HG02885 (cell line): ENCODE data around the gene SFXN2.
"Not testable (repeated sequence)": the region's sequence is repeated elsewhere in the genome, so short reads cannot be mapped to it uniquely, and the experiment has no call there.

Experiments
- ATAC-seq: cut with Tn5 transposase; IDR thresholded peaks from one replicate; pipeline ENCODE4 v1.9.1; 2021; ENCODE audit warnings: mild to moderate bottlenecking; ENCODE audit not compliant: unreplicated experiment, poor library complexity

Gene SFXN2

GRCh38 chr10:102744374-102745051 lies 30.1 kb downstream of the SFXN2 start:
- ATAC-seq = no peak

DNA sequence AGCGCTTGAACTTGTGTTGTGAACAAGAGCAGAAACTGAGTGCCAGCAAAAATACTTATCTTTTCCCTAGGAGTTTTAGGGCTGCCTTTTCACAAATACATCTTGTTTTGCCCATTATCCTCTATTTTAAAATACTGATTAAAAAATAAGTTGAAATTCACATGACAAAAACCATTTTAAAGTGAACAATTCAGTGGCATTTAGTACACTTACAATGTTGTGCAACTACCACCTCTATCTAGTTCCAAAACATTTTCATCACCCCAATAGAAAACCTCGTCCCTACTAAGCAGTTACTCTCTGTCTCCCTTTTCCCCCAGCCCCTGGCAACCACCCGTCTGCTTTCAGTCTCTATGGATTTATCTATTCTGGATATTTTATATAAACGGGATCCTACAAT lies 30.7 kb downstream of the SFXN2 start:
- ATAC-seq = no peak

DNA sequence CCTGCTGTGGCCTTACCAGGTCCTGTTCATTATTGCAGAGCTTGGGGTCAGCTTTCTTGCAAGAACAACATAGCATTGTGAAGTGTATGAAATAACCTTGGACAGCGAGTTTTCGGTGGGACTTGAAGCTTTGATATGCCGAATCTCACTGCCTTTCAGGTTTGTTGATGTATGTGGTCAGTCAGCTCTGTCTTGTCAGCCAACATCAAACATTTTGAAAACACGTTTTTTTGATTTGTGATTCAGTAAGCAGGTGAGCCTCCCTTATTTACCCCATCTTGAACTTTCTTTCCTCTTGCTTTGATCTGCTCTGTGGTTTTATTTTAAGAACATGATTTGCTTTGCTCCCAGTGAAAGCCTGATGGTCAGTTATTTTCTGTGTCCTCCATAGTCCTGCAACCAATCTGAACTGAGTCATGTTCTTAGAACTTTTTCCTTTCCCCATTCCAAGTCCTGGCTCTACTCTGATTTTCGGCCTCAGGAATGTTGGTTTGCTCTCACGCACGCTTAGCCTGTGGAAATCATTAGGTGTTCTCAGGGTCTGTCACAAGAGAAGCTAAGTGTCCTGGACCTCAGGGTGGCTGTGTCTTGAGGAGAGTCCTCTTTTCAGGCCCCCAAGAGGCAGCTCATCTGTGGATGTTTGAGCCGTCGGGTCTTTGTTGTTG lies 38.0 kb downstream of the SFXN2 start:
- no peak for ATAC-seq

DNA sequence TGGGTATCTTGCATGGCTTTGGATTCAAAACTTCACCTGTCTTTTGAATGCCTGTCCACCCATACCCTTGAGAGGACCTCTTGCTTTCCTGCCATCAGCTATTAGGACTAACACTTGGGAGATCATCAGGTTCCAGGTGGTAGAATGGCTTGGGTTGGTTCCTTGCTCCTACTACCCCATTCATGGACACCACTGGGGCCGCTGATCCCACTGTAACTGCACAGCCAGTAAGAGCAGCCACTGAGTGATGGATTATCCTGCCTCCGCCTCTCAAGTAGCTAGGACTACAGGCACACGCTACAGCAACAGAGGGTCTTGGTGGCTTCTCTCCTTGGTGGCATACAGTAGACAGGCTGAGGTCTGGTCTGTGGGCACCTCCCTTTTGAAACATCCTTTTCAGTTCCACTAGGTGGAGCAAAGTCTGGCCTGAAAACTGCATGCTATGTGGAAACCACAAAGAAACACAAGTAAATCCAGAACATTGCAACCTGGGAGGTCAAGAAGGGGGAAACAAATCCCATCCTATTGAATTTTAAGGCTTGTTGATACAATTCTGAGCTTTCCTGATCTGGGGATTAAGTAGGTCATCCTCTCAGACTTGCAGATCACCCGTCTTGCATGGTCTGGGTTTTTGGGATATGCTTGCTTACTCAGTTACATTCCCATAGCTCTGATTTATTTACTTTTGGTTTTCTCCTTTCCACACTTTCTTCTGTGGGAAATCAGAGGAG lies 38.7 kb downstream of the SFXN2 start:
- no peak for ATAC-seq

DNA sequence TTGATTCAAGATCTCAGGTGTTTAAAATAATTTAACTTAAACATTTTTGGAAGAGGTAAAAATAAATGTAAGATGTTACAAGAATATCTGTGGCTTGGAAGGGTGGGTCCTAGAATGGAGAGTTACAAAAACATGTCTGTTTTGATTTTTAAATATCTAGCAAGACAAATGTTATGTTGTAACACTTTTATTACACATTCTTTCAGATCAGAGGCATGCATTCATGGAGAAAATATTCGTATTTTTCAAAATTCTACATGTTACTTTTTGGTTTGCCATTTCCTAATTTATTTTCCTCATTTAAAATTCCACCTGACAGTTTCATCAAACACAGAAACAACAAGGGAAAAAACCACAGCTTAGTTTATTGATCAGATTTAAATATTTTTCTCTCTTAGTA lies 39.3 kb downstream of the SFXN2 start:
- no peak for ATAC-seq

DNA sequence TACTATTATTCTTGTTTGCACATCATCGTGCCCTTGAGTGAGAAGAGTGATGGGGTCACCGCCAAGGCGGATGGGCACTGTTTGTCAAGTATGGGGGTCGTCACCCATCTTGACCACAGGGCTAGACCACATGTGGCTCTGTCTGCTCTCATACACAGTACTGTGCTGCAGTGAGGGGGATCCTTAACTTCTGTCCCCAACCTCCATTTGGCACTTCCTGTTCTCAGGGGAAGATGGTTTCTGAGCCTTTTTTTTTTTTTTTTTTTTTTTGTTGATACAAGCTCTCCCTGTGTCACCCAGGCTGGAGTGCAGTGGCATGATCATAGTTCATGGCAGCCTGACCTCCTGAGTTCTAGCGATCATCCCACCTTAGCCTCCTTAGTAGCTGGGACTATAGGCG lies 42.9 kb downstream of the SFXN2 start:
- ATAC-seq = no peak

DNA sequence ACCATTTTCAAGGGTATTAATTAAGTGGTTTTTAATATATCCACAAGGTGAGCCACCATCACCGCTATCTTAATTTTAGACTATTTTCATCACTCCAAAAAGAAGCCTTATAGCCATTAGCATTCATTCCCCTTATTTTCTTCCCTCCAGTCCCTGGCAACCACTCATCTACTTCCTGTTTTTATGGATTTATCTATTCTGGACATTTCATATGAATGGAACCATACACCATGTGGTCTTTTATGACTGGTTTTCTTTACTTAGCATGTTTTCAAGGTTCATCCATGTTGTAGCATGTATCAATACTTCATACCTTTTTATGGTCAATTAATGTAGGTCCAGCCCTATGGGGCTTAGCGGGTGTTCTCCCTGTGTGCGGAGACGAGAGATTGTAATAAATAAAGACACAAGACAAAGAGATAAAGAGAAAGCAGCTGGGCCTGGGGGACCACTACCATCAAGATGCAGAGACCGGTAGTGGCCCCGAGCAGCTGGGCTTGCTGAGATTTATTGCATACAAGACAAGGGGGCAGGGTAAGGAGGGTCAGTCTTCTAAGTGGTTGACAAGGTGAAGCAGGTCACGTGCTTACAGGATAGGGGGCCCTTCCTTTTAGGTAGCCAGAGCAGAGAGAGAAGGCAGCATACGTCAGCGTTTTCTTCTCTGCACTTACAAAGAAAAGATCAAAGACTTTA lies 44.0 kb downstream of the SFXN2 start:
- no peak for ATAC-seq

DNA sequence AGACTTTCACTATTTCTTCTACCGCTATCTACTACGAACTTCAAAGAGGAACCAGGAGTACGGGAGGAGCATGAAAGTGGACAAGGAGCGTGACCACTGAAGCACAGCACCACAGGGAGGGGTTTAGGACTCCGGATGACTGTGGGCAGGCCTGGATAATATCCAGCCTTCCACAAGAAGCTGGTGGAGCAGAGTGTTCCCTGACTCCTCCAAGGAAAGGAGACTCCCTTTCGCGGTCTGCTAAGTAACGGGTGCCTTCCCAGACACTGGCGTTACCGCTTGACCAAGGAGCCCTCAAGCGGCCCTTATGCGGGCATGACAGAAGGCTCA lies 44.5 kb downstream of the SFXN2 start:
- not testable (repeated sequence) for ATAC-seq

DNA sequence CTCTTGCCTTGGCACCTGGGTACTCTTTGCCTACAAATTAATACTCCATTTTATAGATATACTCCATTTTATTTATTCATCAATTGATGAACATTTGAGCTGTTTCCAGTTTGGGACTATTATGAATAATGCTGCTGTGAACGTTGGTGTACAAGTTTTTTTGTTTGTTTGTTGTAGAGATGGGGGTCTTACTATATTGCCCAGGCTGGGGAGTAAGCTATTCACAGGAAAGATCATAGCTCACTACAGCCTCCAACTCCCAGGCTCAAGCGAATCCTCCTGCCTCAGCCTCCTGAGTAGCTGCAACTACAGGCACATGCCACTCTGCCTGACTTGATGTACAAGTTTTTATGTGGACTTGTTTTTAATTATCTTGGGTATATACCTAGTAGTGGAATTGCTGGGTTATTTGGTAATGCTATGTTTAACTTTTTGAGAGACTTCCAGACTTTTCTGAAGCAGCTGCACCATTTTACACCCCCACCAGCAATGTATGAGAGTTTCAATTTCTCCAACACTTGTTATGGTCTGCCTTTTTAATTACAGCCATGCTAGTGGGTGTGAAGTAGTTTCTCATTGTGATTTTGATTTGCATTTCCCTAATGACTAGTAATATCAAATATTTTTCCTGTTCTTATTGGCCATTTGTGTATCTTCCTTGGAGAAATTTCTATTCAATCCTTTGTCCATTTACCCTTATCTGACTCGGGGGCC lies 45.2 kb downstream of the SFXN2 start:
- no peak for ATAC-seq

DNA sequence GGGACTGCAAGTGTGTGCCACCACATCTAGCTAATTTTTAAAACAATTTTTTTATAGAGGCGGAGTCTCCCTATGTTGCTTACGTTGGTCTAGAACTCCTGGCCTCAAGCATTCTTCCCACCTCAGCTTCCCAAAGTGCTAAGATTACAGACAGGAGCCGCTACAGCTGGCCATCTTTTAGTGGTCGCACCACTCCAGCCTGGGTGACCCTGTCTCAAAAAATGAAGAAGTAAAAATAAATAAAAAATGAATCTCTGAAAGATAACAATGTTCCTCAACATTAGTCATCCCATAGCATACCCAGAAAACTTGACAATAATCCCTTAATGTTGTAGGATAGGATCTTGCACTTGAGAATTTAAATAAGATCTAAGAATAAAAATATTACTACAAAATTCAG lies 47.5 kb downstream of the SFXN2 start:
- ATAC-seq = no peak

- no peak for ATAC-seq
These were observed 48.1 kb downstream of the SFXN2 start for GRCh38 chr10:102762401-102763015.

DNA sequence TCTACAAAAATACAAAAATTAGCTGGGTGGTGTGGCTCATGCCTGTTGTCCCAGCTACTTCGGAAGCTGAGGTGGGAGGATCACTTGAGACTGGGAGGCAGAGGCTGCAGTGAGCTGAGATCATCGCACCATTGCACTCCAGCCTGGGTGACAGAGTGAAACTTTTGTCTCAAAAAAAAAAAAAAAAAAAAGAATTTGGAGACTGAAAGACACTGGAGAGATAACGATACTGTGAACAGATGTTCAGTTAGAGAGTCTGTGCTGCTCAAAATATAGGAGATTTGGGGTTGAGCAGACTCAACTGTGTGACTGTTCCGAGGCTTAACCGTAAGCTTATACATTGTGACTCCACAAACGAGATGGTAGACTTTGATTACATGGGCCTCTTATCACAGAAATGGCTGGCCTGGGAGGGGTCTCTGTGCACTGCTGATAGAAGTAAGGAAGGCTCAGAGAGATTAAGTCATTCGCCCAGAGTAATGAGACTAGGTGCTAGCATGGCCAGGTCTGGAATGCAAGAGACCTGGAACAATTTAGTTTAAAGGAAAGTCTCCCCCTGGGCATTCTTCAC lies 48.7 kb downstream of the SFXN2 start:
- no peak for ATAC-seq

GRCh38 chr10:102764470-102765161 lies 50.2 kb downstream of the SFXN2 start:
- no peak for ATAC-seq

- ATAC-seq = no peak
These were observed 50.9 kb downstream of the SFXN2 start for GRCh38 chr10:102765336-102765735.

- no peak for ATAC-seq
These were observed 53.2 kb downstream of the SFXN2 start for GRCh38 chr10:102767428-102768160.

- no peak for ATAC-seq
These were observed 55.1 kb downstream of the SFXN2 start for GRCh38 chr10:102769375-102770107.

DNA sequence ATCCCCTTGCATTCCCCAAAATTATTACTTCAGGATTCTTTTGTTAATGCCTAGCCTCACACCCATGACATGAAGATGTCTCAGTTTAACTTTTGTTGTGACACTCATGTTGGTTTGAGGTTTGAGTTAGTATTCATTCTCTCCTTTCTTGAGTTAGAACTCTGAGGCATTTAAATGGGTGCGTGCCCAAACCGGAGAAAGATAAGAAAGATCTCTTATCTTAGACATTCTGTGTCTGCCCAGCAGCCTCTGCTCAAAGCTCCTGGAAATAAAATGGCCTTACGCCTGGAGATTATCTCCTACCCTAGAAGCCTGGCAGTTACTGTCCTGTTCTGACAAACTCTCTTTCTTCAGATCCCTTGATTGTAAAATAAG lies 55.7 kb downstream of the SFXN2 start:
- ATAC-seq = no peak

GRCh38 chr10:102770792-102771191 lies 56.4 kb downstream of the SFXN2 start:
- ATAC-seq = no peak
